ENCODE measurements around the gene FUT3.

FUT3 gene

DNA sequence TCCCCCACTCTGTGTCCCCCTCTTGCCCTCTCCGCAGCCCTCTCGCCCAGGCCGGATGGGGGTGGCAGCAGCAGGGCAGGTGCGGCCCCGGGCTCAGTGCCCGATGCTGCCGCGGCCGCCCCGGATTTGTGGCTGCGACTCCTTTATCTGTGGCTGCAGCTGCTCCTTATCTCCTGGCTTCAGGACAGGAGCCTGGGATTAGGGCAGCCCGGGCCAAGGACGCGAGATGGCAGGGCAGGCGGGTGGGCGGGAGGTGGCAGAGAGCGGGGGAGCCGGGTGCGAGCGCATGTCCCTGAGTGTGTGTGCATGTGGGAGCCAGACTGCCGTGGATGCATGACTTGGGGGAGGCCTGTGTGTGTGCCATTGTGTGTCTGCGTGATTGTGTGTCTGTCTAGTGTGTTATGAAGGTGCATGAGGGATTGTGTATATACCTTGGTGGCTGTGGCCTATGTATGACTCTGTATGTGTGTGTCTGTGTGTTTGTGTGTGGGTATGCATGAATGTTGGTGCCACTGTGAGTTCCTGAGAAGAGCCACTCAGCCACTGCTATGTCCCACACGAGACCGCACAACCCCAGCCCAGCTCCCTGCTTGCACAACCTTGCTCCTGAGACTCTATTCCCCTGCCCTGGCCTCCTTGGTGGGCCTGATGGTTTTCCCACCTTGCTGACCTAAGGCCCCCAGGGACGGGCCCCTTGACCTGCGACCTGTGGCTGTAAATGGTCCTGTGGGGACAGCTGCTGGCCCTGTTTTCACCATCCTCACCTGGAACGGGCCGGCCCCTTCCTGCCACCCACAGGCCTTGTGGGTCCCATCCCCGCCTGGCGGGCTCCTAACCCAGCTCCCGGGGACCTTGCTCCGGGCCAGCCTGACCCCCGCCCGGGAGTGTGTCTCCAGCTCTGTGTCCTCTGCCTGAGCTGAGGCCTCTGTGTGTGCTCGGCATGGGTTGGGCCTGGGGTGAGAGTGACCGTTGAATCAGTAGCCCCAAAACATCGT, 51.7 kb downstream of the FUT3 start:
- no peak overlapping the region for H3K27ac ChIP-seq
- TF ChIP-seq ZFX (IDR thresholded peaks at IDR 0.05; ENCODE audit: borderline replicate concordance) = no peak
- TF ChIP-seq, protein P1, sequence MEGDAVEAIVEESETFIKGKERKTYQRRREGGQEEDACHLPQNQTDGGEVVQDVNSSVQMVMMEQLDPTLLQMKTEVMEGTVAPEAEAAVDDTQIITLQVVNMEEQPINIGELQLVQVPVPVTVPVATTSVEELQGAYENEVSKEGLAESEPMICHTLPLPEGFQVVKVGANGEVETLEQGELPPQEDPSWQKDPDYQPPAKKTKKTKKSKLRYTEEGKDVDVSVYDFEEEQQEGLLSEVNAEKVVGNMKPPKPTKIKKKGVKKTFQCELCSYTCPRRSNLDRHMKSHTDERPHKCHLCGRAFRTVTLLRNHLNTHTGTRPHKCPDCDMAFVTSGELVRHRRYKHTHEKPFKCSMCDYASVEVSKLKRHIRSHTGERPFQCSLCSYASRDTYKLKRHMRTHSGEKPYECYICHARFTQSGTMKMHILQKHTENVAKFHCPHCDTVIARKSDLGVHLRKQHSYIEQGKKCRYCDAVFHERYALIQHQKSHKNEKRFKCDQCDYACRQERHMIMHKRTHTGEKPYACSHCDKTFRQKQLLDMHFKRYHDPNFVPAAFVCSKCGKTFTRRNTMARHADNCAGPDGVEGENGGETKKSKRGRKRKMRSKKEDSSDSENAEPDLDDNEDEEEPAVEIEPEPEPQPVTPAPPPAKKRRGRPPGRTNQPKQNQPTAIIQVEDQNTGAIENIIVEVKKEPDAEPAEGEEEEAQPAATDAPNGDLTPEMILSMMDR (IDR thresholded peaks at IDR 0.05) = no peak

DNA sequence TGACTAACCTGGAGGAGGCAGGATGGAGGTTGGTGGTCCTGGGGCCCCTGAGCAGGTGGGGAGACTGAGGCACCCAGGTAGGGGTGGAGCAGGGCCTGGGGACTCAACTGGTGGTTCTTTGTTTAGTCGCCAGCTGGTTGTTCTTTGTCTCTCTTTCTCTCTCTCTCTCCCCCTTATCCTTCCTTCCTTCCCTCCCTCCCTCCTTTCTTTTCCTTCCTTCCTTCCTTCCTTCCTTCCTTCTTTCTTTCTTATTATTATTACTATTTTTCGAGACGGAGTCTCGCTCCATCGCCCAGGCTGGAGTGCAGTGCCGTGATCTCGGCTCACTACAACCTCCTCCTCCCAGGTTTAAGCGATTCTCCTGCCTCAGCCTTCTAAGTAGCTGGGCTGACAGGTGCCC, 53.0 kb downstream of the FUT3 start:
- H3K27ac ChIP-seq = no peak overlapping the region
- TF ChIP-seq, protein P1 (IDR thresholded peaks at IDR 0.05) = no peak
- no peak for TF ChIP-seq ZFX (IDR thresholded peaks at IDR 0.05; ENCODE audit: borderline replicate concordance)

DNA sequence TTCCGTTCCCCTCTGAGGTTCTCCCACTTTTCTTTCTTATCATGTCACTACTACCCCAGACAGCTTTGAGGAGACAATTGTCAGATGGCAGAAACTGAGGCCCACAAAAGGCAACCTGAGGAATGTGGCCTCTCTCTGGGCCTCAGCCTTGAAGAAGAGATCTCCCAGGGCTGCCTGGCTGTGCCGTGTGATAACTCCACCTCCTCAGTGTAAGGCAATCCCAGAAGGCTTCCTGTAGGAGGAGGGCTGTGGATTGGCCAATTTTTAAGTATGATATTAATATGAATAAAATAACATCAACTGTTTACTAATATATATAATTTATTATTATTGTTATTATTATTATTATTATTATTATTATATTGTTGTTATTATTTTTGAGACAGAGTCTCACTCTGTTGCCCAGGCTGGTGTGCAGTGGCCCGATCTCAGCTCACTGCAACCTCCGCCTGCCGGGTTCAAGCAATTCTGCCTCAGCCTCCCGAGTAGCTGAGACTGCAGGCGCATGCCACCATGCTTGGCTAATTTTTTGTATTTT, 55.8 kb downstream of the FUT3 start:
- TF ChIP-seq, protein P1 (IDR thresholded peaks at IDR 0.05) = no peak
- no peak for TF ChIP-seq ZFX (IDR thresholded peaks at IDR 0.05; ENCODE audit: borderline replicate concordance)
- H3K27ac ChIP-seq = no peak overlapping the region

DNA sequence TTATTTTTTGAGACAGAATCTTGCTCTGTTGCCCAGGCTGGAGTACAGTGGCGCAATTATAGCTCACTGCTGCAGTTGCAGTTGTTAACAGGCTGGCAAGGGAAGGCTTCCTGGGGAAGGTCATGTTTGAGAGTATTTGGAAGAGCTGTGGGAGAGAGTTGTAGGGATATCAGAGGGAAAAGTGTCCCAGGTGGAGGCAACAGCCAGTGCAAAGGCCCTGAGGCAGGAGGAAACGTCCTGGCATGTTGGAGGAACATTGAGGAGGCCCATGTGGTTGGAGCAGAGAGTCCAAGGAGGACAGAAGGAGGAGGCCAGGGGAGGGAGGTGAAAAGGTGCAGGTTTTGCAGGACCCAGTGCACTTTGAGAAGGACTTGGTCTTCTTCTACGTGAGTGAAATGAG, 58.1 kb downstream of the FUT3 start:
- H3K27ac ChIP-seq = no peak overlapping the region
- TF ChIP-seq, protein P1 (IDR thresholded peaks at IDR 0.05) = no peak
- TF ChIP-seq ZFX (IDR thresholded peaks at IDR 0.05; ENCODE audit: borderline replicate concordance) = no peak
